ENCODE measurements around the gene EPG5. TPM values are rescaled to one million over a fixed set of nuclear protein-coding genes. Genes with fewer than 3 reads are reported as not detected.

The EPG5 gene
- polyA plus RNA-seq, 2 of the 4 experiments (the other 2 are of a cell fraction): 3.8 to 10.7 TPM

GRCh38 chr18:45805551-45805950 is 161.6 kb downstream of the EPG5 start:
- peaks cover 12% of the 10 kb centered on the region for H3K9me3 ChIP-seq
- no peak for ATAC-seq
- H3K4me1 ChIP-seq: peaks cover 19% of the 10 kb centered on the region
- DNase-seq (ENCODE audit: low read depth in 1 of 2, low spot score in 1 of 2): no peak
- no peak for TF ChIP-seq SREBF2 (IDR thresholded peaks at IDR 0.05)
- TF ChIP-seq HOXB5 (CRISPR knock-in tag; IDR thresholded peaks at IDR 0.05): no peak
- TF ChIP-seq ZSCAN20 (CRISPR knock-in tag; IDR thresholded peaks at IDR 0.05): no peak
- CTCF ChIA-PET: interaction anchor here (0.9 to 1.4 kb wide), 3 partner anchors 25 to 69 kb away, joined by 3 to 5 read pairs (median 5); no protein-coding TSS in a partner anchor
- H3K4me2 ChIP-seq: no peak overlapping the region
- FAIRE-seq: no peak
- H3K4me3 ChIP-seq: no peak overlapping the region
- POLR2A ChIA-PET: no interaction called here
- no peak overlapping the region for H3K27ac ChIP-seq

- CTCF ChIA-PET: interaction anchor here (1.9 to 2.2 kb wide), 2 partner anchors 74 to 80 kb away, joined by 4 to 8 read pairs; no protein-coding TSS in a partner anchor
- FAIRE-seq: no peak
- peak in 1 of 2 experiments; percentile 4; a peak in 1 of 5 replicates for TF ChIP-seq RAD21 (conservative IDR thresholded peaks at IDR 0.05 in 1 of 2, IDR thresholded peaks at IDR 0.05 in 1 of 2)
- TF ChIP-seq FOSL2 (IDR thresholded peaks at IDR 0.05): peak; percentile 88
- peak; percentile 93 for TF ChIP-seq FOSL2 (CRISPR knock-in tag; IDR thresholded peaks at IDR 0.05)
- TF ChIP-seq NR3C1 (IDR thresholded peaks at IDR 0.05): no peak
- TF ChIP-seq ELK1 (IDR thresholded peaks at IDR 0.05; ENCODE audit: low read depth, low read length): no peak
- peak; percentile 26; the same call in 1 of the 2 replicates for TF ChIP-seq FOXS1 (CRISPR knock-in tag; IDR thresholded peaks at IDR 0.05)
- no peak for TF ChIP-seq CEBPB (IDR thresholded peaks at IDR 0.05)
- TF ChIP-seq GATA3 (IDR thresholded peaks at IDR 0.05; ENCODE audit: borderline replicate concordance): peak; percentile 71; the same call in 1 of the 2 replicates
- no peak for TF ChIP-seq KDM1A (IDR thresholded peaks at IDR 0.05; ENCODE audit: low read depth)
- TF ChIP-seq RARB (CRISPR knock-in tag; IDR thresholded peaks at IDR 0.05): no peak
- no peak for TF ChIP-seq HEYL (CRISPR knock-in tag; IDR thresholded peaks at IDR 0.05)
- TF ChIP-seq ZFP36 (IDR thresholded peaks at IDR 0.05; ENCODE audit: borderline replicate concordance, partially characterized antibody): no peak
- TF ChIP-seq SREBF2 (IDR thresholded peaks at IDR 0.05): no peak
- no peak for TF ChIP-seq ESRRA (IDR thresholded peaks at IDR 0.05; ENCODE audit: borderline replicate concordance, low read length)
- no peak for TF ChIP-seq HMGXB4 (CRISPR knock-in tag; IDR thresholded peaks at IDR 0.05; ENCODE audit: borderline replicate concordance)
- TF ChIP-seq HDAC2 (IDR thresholded peaks at IDR 0.05): no peak
- no peak for TF ChIP-seq MAZ (IDR thresholded peaks at IDR 0.05; ENCODE audit: borderline replicate concordance, low read depth, low read length)
- TF ChIP-seq RCOR1 (IDR thresholded peaks at IDR 0.05; ENCODE audit: low read depth, low read length): no peak
- TF ChIP-seq HES2 (IDR thresholded peaks at IDR 0.05): no peak
- TF ChIP-seq EP300 (IDR thresholded peaks at IDR 0.05): peak; percentile 30 to 47; a peak in 2 of 5 replicates
- TF ChIP-seq ATOH8 (CRISPR knock-in tag; IDR thresholded peaks at IDR 0.05; ENCODE audit: low read depth): peak; percentile 75; the same call in 1 of the 2 replicates
- peak; percentile 90 for TF ChIP-seq MAX (IDR thresholded peaks at IDR 0.05)
- no peak for TF ChIP-seq NPAS2 (CRISPR knock-in tag; IDR thresholded peaks at IDR 0.05; ENCODE audit: borderline replicate concordance)
- TF ChIP-seq HOXA7 (CRISPR knock-in tag; IDR thresholded peaks at IDR 0.05): no peak
- TF ChIP-seq HOXB5 (CRISPR knock-in tag; IDR thresholded peaks at IDR 0.05): no peak
- TF ChIP-seq PHF8 (IDR thresholded peaks at IDR 0.05; ENCODE audit: borderline replicate concordance, low read depth): no peak
- TF ChIP-seq BCL3 (IDR thresholded peaks at IDR 0.05): no peak
- no peak for TF ChIP-seq MAFK (IDR thresholded peaks at IDR 0.05; ENCODE audit: partially characterized antibody)
- TF ChIP-seq EHMT2 (IDR thresholded peaks at IDR 0.05; ENCODE audit: low read depth): no peak
- TF ChIP-seq JUN (IDR thresholded peaks at IDR 0.05): peak in 1 of 2 experiments; percentile 63; a peak in 1 of 5 replicates
- TF ChIP-seq ZNF302 (CRISPR knock-in tag; IDR thresholded peaks at IDR 0.05): no peak
- TF ChIP-seq MYC (IDR thresholded peaks at IDR 0.05; ENCODE audit: borderline replicate concordance, low read length): no peak; the same call in 1 of the 2 replicates
Observed at GRCh38 chr18:45802814-45803492, 164.2 kb downstream of the EPG5 start.

More at GRCh38 chr18:45802814-45803492, 164.2 kb downstream of the EPG5 start:
- DNase-seq (ENCODE audit: low read depth in 1 of 2, low spot score in 1 of 2) (peak; percentile 68 to 87), ATAC-seq (peak; percentile 98 to 99)
- Histone ChIP-seq H3K27ac (peak overlapping the region; percentile 71 to 93), H3K4me3 (no peak overlapping the region), H3K4me1 (peaks cover 19% of the 10 kb centered on the region), H3K9me3 (peaks cover 12% of the 10 kb centered on the region), H3K4me2 (peak overlapping the region; percentile 65)
- POLR2A ChIA-PET: interaction anchor here (1.1 to 1.7 kb wide), 2 partner anchors 28 to 33 kb away, joined by 3 to 10 read pairs; no protein-coding TSS in a partner anchor
- WGBS (ENCODE audit: missing lambda C conversion rate): 0% methylated on average over 2 of the region's 2 CpGs

Data from A549 (cell line).